HCT116 (cell line): ENCODE results near the gene ECEL1. TPM values are rescaled to one million over a fixed set of nuclear protein-coding genes. Genes with fewer than 3 reads are reported as not detected.
"Not testable (repeated sequence)": the region's sequence is repeated elsewhere in the genome, so short reads cannot be mapped to it uniquely, and the experiment has no call there.

ENCODE experiments used
- ATAC-seq: fragments of 200-7000 bp; cut with Tn5 transposase; 2 replicates; pipeline ENCODE4 v1.9.1; 2020; ENCODE audit warnings: mild to moderate bottlenecking, moderate library complexity
- BruUV-seq: library from RNA; stranded (reverse); fragments of 400-500 nt; replicated peaks from 2 replicates; lab custom pipeline; 2021; lab: Mats Ljungman, UMichigan
- CTCF ChIA-PET: fragments of 300-600 bp; sonication (Branson Sonifier 250); formaldehyde crosslinking; loops from one replicate; lab custom pipeline; 2021; ENCODE audit warnings: antibody characterized with exemption; lab: Charles Lee
- POLR2A ChIA-PET: fragments of 300-600, 350-600 bp; sonication (Branson Sonifier 250); formaldehyde crosslinking; loops from one replicate; lab custom pipeline; 2021; ENCODE audit warnings: antibody characterized with exemption; lab: Charles Lee
- RAD21 ChIA-PET, 2 experiments: fragments of 300-600 bp; sonication (Branson Sonifier 250); formaldehyde crosslinking; loops; one replicate each; lab custom pipeline; 2023; ENCODE audit warnings: low total read pairs in 2 of 2; ENCODE audit not compliant: uncharacterized antibody in 2 of 2, unreplicated experiment in 2 of 2, low non-redundant PET in 1 of 2; lab: Charles Lee
- DNase-seq: peaks from one replicate; pipeline ENCODE4 v3.0.0-alpha.2; 2010; ENCODE audit warnings: low read depth, low spot score
- H2AFZ ChIP-seq: fragments of 200-600 bp; shearing (Covaris generic), sonication (generic); 2 replicates; pipeline ENCODE4 v1.6.1; 2017; ENCODE audit warnings: low read depth, mixed run types, mixed read lengths, antibody characterized with exemption, low read length; ENCODE audit not compliant: poor library complexity, severe bottlenecking
- H3K27ac ChIP-seq: 2 replicates; pipeline ENCODE4 v1.5.1; 2012; ENCODE audit warnings: low read depth, low read length
- H3K27me3 ChIP-seq: fragments of 200-600 bp; sonication (generic); 2 replicates; pipeline ENCODE4 v1.6.1; 2016; ENCODE audit warnings: mixed run types, low read length, mixed read lengths; ENCODE audit not compliant: insufficient read depth
- H3K36me3 ChIP-seq, 2 experiments: fragments of 200-500 bp in 1 of 2; fragments of 200-600 bp in 1 of 2; sonication (Bioruptor generic) in 1 of 2; sonication (generic) in 1 of 2; 2 replicates each; pipeline versions ENCODE4 v1.5.1 to v1.6.1; 2014 to 2016; ENCODE audit warnings: low read length in 2 of 2, inconsistent platforms in 1 of 2, mixed read lengths in 1 of 2, mixed run types in 1 of 2; ENCODE audit not compliant: insufficient read depth in 2 of 2, control insufficient read depth in 1 of 2
- H3K4me1 ChIP-seq, 2 experiments: fragments of 200-600 bp in 1 of 2; sonication (generic) in 1 of 2; 2 replicates each; pipeline versions ENCODE4 v1.5.1 to v1.6.1; 2012 to 2017; ENCODE audit warnings: low read length in 2 of 2, inconsistent platforms in 1 of 2, mild to moderate bottlenecking in 1 of 2, mixed read lengths in 1 of 2, mixed run types in 1 of 2, moderate library complexity in 1 of 2; ENCODE audit not compliant: insufficient read depth in 2 of 2, control insufficient read depth in 1 of 2
- H3K4me2 ChIP-seq: fragments of 200-600 bp; sonication (generic); 2 replicates; pipeline ENCODE4 v1.6.1; 2017; ENCODE audit warnings: mixed run types, low read length, mixed read lengths
- H3K4me3 ChIP-seq, 2 experiments: fragments of 200-600 bp in 1 of 2; sonication (generic) in 1 of 2; replicated peaks in 1 of 2; 2 replicates each; pipeline ENCODE4 v1.5.1; 2011 to 2016; ENCODE audit warnings: low read length in 2 of 2, control low read depth in 1 of 2, low read depth in 1 of 2, mild to moderate bottlenecking in 1 of 2, mixed read lengths in 1 of 2, mixed run types in 1 of 2
- H3K79me2 ChIP-seq: fragments of 200-600 bp; sonication (generic); 2 replicates; pipeline ENCODE4 v1.6.1; 2017; ENCODE audit warnings: mild to moderate bottlenecking, mixed run types, low read length, moderate library complexity, mixed read lengths; ENCODE audit not compliant: insufficient read depth
- H3K9ac ChIP-seq: fragments of 200-600 bp; sonication (generic); 2 replicates; pipeline ENCODE4 v1.6.1; 2016; ENCODE audit warnings: low read length, mixed read lengths
- H3K9me2 ChIP-seq: fragments of 200-600 bp; sonication (generic), shearing (Covaris generic); 2 replicates; pipeline ENCODE4 v1.6.1; 2017; ENCODE audit warnings: mixed run types, mild to moderate bottlenecking, moderate library complexity; ENCODE audit not compliant: insufficient read depth
- H3K9me3 ChIP-seq, 2 experiments: fragments of 200-500 bp in 1 of 2; fragments of 200-600 bp in 1 of 2; sonication (Bioruptor generic) in 1 of 2; sonication (generic) in 1 of 2; 2 replicates each; pipeline ENCODE4 v1.6.1; 2014 to 2017; ENCODE audit warnings: low read length in 2 of 2, mixed read lengths in 2 of 2, inconsistent platforms in 1 of 2, low read depth in 1 of 2, mild to moderate bottlenecking in 1 of 2, mixed run types in 1 of 2, moderate library complexity in 1 of 2; ENCODE audit not compliant: control insufficient read depth in 1 of 2, insufficient read depth in 1 of 2
- H4K20me1 ChIP-seq: fragments of 200-600 bp; sonication (generic), shearing (Covaris generic); 2 replicates; pipeline ENCODE4 v1.6.1; 2017; ENCODE audit warnings: mixed run types, mild to moderate bottlenecking, moderate library complexity; ENCODE audit not compliant: insufficient read depth
- CTCF ChIP-seq, 3 experiments: fragments of 200-600 bp in 1 of 3; sonication (generic) in 1 of 3; IDR thresholded peaks in 2 of 3; conservative IDR thresholded peaks in 1 of 3; 2 replicates each; pipeline ENCODE4 v1.5.1; 2012 to 2017; ENCODE audit warnings: low read depth in 2 of 3, low read length in 2 of 3, antibody characterized with exemption in 1 of 3, borderline replicate concordance in 1 of 3, control low read depth in 1 of 3, mild to moderate bottlenecking in 1 of 3, mixed read lengths in 1 of 3, mixed run types in 1 of 3, moderate library complexity in 1 of 3; ENCODE audit not compliant: insufficient read depth in 1 of 3
- RAD21 ChIP-seq: IDR thresholded peaks from 2 replicates; pipeline ENCODE4 v1.6.1; 2012; ENCODE audit warnings: low read depth, mild to moderate bottlenecking
- TCF7L2 ChIP-seq: IDR thresholded peaks from 2 replicates; pipeline ENCODE4 v1.7.0; 2011; ENCODE audit warnings: borderline replicate concordance, inconsistent platforms; ENCODE audit not compliant: insufficient read depth, insufficient read length; ENCODE audit errors: extremely low read depth
- intact Hi-C: fragments of 100-400 bp; cut with micrococcal nuclease; formaldehyde crosslinking; loops from 2 replicates; pipeline ENCODE4 v1.10.0; 2022
- total RNA-seq: library from RNA; stranded (reverse); gene quantifications from one replicate; pipeline ENCODE4 v1.2.1, GENCODE V29; 2021; ENCODE audit not compliant: unreplicated experiment

Gene ECEL1
- total RNA-seq, 1 experiment from 2014 or later = not detected

GRCh38 chr2:232444409-232445148 lies 43.1 kb downstream of the ECEL1 start:
- Histone ChIP-seq H3K9me2 (no peaks in the 10 kb centered on the region), H3K9ac (peak overlapping the region; percentile 17; the same call in 1 of the 2 replicates), H3K27ac (peak overlapping the region; percentile 25; the same call in 1 of the 2 replicates), H3K4me1 (peaks cover 0 to 13% of the 10 kb centered on the region in 2 experiments; a peak in 2 of 4 replicates), H3K4me2 (peak overlapping the region; percentile 28; the same call in 1 of the 2 replicates), H2AFZ (peak overlapping the region; percentile 26), H3K9me3 (no peaks in the 10 kb centered on the region), H3K4me3 (no peak overlapping the region), H3K36me3 (no peaks in the 10 kb centered on the region), H4K20me1 (no peaks in the 10 kb centered on the region), H3K79me2 (no peaks in the 10 kb centered on the region), H3K27me3 (no peaks in the 10 kb centered on the region)
- ChIA-PET CTCF (interaction anchor here (0.7 to 1.8 kb wide), 5 partner anchors 18 to 544 kb away, joined by 3 to 7 read pairs (median 4); no protein-coding TSS in a partner anchor), RAD21 (no interaction called here), POLR2A (no interaction called here)
- TF ChIP-seq CTCF (IDR thresholded peaks at IDR 0.05 in 2 of 3, conservative IDR thresholded peaks at IDR 0.05 in 1 of 3; ENCODE audit: borderline replicate concordance in 1 of 3, insufficient read depth in 1 of 3, low read depth in 2 of 3, low read length in 2 of 3) (peak; percentile 59 to 93 (median 79); a peak in 5 of 6 replicates), TCF7L2 (no peak), RAD21 (peak; percentile 20; the same call in 1 of the 2 replicates)
- ATAC-seq (peak; percentile 76), DNase-seq (peak; percentile 56)
- BruUV-seq = no TSS peak
- intact Hi-C loops = loop anchor here (1.0 to 5.0 kb wide), 2 partner anchors 78 to 117 kb away; no protein-coding TSS in a partner anchor

DNA sequence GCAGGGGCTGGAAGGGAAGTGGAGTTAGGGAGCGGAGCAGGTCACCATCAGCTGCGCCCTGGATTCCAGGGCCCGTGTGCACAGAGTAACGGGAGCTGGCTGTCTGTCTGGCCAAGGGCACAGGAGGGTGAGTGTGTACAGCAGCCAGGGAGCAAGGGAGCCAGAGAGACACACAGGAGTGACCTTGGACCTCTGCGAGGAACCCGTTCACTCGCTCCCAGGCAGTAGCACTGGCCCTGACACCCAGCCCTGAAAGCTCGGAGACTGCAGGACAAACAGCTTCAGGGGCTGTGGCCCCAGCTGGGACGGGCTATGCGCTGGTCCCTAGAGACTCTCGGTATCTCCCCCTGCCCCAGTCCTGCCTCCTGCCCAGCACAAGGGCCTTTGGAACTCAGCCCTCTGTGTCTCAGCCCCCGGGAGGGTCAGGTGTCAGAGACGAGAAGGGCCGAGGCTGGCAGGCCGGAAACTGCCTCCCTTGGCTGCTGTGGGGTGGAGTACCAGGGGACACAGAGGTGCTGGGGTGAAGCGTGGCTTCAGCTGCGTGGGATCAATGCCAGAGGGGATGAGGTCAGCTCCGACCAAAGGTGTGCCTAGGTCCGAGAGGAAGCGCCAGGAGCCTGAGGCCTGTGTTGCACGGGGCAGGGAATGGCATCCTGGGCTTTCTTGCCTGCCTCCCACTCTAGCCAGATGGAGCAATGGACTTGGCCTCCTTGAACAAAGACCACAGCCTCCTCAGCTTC lies 43.8 kb downstream of the ECEL1 start:
- H2AFZ ChIP-seq = peak overlapping the region; percentile 26

GRCh38 chr2:232443047-232443446 lies 44.6 kb downstream of the ECEL1 start:
- RAD21 ChIA-PET, ATAC-seq, H3K27me3 ChIP-seq, BruUV-seq, H3K79me2 ChIP-seq, H2AFZ ChIP-seq, H3K9me3 ChIP-seq, H3K4me3 ChIP-seq, POLR2A ChIA-PET, H3K27ac ChIP-seq, H4K20me1 ChIP-seq, H3K4me2 ChIP-seq, H3K9me2 ChIP-seq, H3K9ac ChIP-seq, DNase-seq, CTCF ChIA-PET, H3K36me3 ChIP-seq: not testable (repeated sequence)
- intact Hi-C loops = loop anchor here (5.0 kb wide), 1 partner anchor 116 kb away; no protein-coding TSS in a partner anchor
- peaks cover 0 to 13% of the 10 kb centered on the region in 2 experiments; a peak in 2 of 4 replicates for H3K4me1 ChIP-seq

More for the DNA sequence above, 43.8 kb downstream of the ECEL1 start:
- DNase-seq, H3K36me3 ChIP-seq, RAD21 ChIA-PET, H3K79me2 ChIP-seq, ATAC-seq, POLR2A ChIA-PET, H3K4me3 ChIP-seq, H4K20me1 ChIP-seq, BruUV-seq, H3K9me3 ChIP-seq, H3K27me3 ChIP-seq, H3K9me2 ChIP-seq: not testable (repeated sequence)
- CTCF ChIA-PET = interaction anchor here (1.0 to 1.8 kb wide), 4 partner anchors 19 to 543 kb away, joined by 3 to 7 read pairs (median 4); no protein-coding TSS in a partner anchor
- intact Hi-C loops = loop anchor here (1.0 to 5.0 kb wide), 2 partner anchors 78 to 117 kb away; no protein-coding TSS in a partner anchor
- peak overlapping the region; percentile 25; the same call in 1 of the 2 replicates for H3K27ac ChIP-seq
- peak overlapping the region; percentile 17; the same call in 1 of the 2 replicates for H3K9ac ChIP-seq
- peaks cover 0 to 13% of the 10 kb centered on the region in 2 experiments; a peak in 2 of 4 replicates for H3K4me1 ChIP-seq
- peak overlapping the region; percentile 28; the same call in 1 of the 2 replicates for H3K4me2 ChIP-seq
